ENCODE data around the gene FNIP2.
"Not testable (repeated sequence)": the region's sequence is repeated elsewhere in the genome, so short reads cannot be mapped to it uniquely, and the experiment has no call there.

The FNIP2 gene

GRCh38 chr4:158912390-158912789 lies 143.6 kb downstream of the FNIP2 start:
- no peak for DNase-seq (ENCODE audit: low read depth in 2 of 2)

- DNase-seq (ENCODE audit: low read depth in 2 of 2): no peak
Measured at GRCh38 chr4:158912806-158913205, 144.0 kb downstream of the FNIP2 start.

GRCh38 chr4:158913766-158914165 lies 144.9 kb downstream of the FNIP2 start:
- no peak for DNase-seq (ENCODE audit: low read depth in 2 of 2)

GRCh38 chr4:158914218-158914617 lies 145.4 kb downstream of the FNIP2 start:
- DNase-seq (ENCODE audit: low read depth in 2 of 2): no peak

- DNase-seq (ENCODE audit: low read depth in 2 of 2): no peak
Measured at GRCh38 chr4:158915683-158916241, 146.9 kb downstream of the FNIP2 start.

- not testable (repeated sequence) for DNase-seq (ENCODE audit: low read depth in 2 of 2)
Measured at GRCh38 chr4:158920452-158920996, 151.7 kb downstream of the FNIP2 start.

GRCh38 chr4:158927774-158928173 lies 158.9 kb downstream of the FNIP2 start:
- not testable (repeated sequence) for DNase-seq (ENCODE audit: low read depth in 2 of 2)

- no peak for DNase-seq (ENCODE audit: low read depth in 2 of 2)
Measured at GRCh38 chr4:158929939-158930638, 161.3 kb downstream of the FNIP2 start.

GRCh38 chr4:158930639-158930972 lies 161.8 kb downstream of the FNIP2 start:
- DNase-seq (ENCODE audit: low read depth in 2 of 2): no peak

- DNase-seq (ENCODE audit: low read depth in 2 of 2): no peak
Measured at GRCh38 chr4:158933236-158933635, 164.4 kb downstream of the FNIP2 start.

GRCh38 chr4:158934996-158935669 lies 166.3 kb downstream of the FNIP2 start:
- no peak for DNase-seq (ENCODE audit: low read depth in 2 of 2)

GRCh38 chr4:158936238-158936637 lies 167.4 kb downstream of the FNIP2 start:
- no peak for DNase-seq (ENCODE audit: low read depth in 2 of 2)

GRCh38 chr4:158938220-158939044 lies 169.6 kb downstream of the FNIP2 start:
- DNase-seq (ENCODE audit: low read depth in 2 of 2): no peak

- DNase-seq (ENCODE audit: low read depth in 2 of 2): no peak
Measured at GRCh38 chr4:158940271-158940670, 171.4 kb downstream of the FNIP2 start.

- DNase-seq (ENCODE audit: low read depth in 2 of 2): no peak
Measured at GRCh38 chr4:158941321-158941720, 172.5 kb downstream of the FNIP2 start.

- DNase-seq (ENCODE audit: low read depth in 2 of 2): no peak
Measured at GRCh38 chr4:158941895-158942294, 173.1 kb downstream of the FNIP2 start.

- DNase-seq (ENCODE audit: low read depth in 2 of 2): no peak
Measured at GRCh38 chr4:158945529-158946108, 176.8 kb downstream of the FNIP2 start.

GRCh38 chr4:158946825-158947224 lies 178.0 kb downstream of the FNIP2 start:
- DNase-seq (ENCODE audit: low read depth in 2 of 2): no peak

GRCh38 chr4:158948071-158948470 lies 179.2 kb downstream of the FNIP2 start:
- DNase-seq (ENCODE audit: low read depth in 2 of 2): no peak

- no peak for DNase-seq (ENCODE audit: low read depth in 2 of 2)
Measured at GRCh38 chr4:158949099-158949498, 180.3 kb downstream of the FNIP2 start.

- not testable (repeated sequence) for DNase-seq (ENCODE audit: low read depth in 2 of 2)
Measured at GRCh38 chr4:158952221-158952774, 183.5 kb downstream of the FNIP2 start.

Measured in stimulated activated CD8-positive, alpha-beta memory T cell treated with anti-CD3 and anti-CD28 coated beads, Interleukin-15, amount 100 ng/mL, for 48 hours (primary cell).